ENCODE results near the gene PARS2. TPM values are rescaled to one million over a fixed set of nuclear protein-coding genes. Genes with fewer than 3 reads are reported as not detected.
A peak's percentile ranks its signal among the peaks of the same experiment; 100 is the strongest.

The PARS2 gene
- total and polyA plus RNA-seq, 2 of the 4 experiments (the other 2 are of a cell fraction) = 3.4 to 6.3 TPM

DNA sequence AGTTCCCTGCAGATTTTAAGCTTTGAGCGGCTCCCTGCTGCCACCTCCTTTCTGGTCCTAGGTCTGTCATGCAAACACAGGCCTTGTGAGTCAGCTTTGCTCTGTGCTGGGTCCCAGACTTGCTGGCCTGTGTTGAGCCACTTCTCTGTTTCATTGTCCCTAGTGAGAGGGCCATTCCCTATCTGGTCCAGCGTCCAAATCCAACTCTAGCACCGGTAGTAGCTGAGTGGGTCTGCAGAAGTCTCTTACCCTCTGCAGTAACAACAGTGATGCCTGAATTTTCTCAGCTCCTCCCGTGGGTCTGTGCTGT lies 31.0 kb upstream of the PARS2 start:
- no peak overlapping the region for H3K4ac ChIP-seq (ENCODE audit: low read depth, low read length)

More for the DNA sequence above, 31.0 kb upstream of the PARS2 start:
- H3K56ac ChIP-seq (ENCODE audit: extremely low read depth, insufficient read depth, low read length) = no peak overlapping the region
- H2AFZ ChIP-seq (replicated peaks; ENCODE audit: low read length, poor library complexity) = no peak overlapping the region
- H4K91ac ChIP-seq (ENCODE audit: insufficient read depth, low read depth, low read length) = no peak overlapping the region
- H3K79me1 ChIP-seq (ENCODE audit: low read depth in 1 of 2, low read length in 2 of 2) = no peaks in the 10 kb centered on the region
- in situ Hi-C loops (cut with MboI; ENCODE audit: low sequenced_read_pairs) (loop anchor here (25.0 kb wide), 1 partner anchor 933 kb away; no protein-coding TSS in a partner anchor), intact Hi-C loops (cut with micrococcal nuclease) (no loop called here), dilution Hi-C loops (cut with HindIII; ENCODE audit: low sequenced_read_pairs, unreplicated experiment) (no loop called here)
- CTCF ChIA-PET = no interaction called here
- H3K23ac ChIP-seq (ENCODE audit: low read depth, low read length) = no peak overlapping the region
- no peaks in the 10 kb centered on the region for H3K4me1 ChIP-seq (ENCODE audit: control insufficient read depth, insufficient read depth, low read length)
- H3K9me1 ChIP-seq (ENCODE audit: insufficient read depth, low read length) = 0 out of 2 replicates have a peak, but pooled peaks cover 2% of the 10 kb centered on the region
- no peak overlapping the region for H3K14ac ChIP-seq (replicated peaks; ENCODE audit: low read depth, low read length)
- POLR2A ChIA-PET (ENCODE audit: unreplicated experiment) = no interaction called here
- no peak overlapping the region for H3K27ac ChIP-seq (ENCODE audit: insufficient read depth, low read length)
- H3K4me2 ChIP-seq (ENCODE audit: low read depth, low read length) = no peak overlapping the region
- no peak overlapping the region for H2BK5ac ChIP-seq (ENCODE audit: low read depth, low read length, poor library complexity, severe bottlenecking)
- no peak overlapping the region for H4K5ac ChIP-seq (ENCODE audit: low read depth, low read length)
- H3K36me3 ChIP-seq (ENCODE audit: control insufficient read depth, insufficient read depth, low read length) = no peaks in the 10 kb centered on the region
- no peak overlapping the region for H2BK15ac ChIP-seq (ENCODE audit: low read depth, low read length)
- H2BK20ac ChIP-seq (ENCODE audit: low read depth, low read length) = no peak overlapping the region
- H3K9ac ChIP-seq (ENCODE audit: low read depth, low read length) = no peak overlapping the region
- WGBS, 2 experiments (ENCODE audit: extremely low coverage in 2 of 2, insufficient read length in 1 of 2) = no CpG with 5 or more reads among the region's 4 CpGs
- no peak overlapping the region for H4K8ac ChIP-seq (ENCODE audit: low read depth in 2 of 2, low read length in 2 of 2)
- peaks cover 43% of the 10 kb centered on the region for H3K27me3 ChIP-seq (ENCODE audit: control insufficient read depth, insufficient read depth, low read length)
- no peak for DNase-seq
- no peak overlapping the region for H2BK120ac ChIP-seq (ENCODE audit: low read depth, low read length)
- ATAC-seq (ENCODE audit: low read depth) = peak; percentile 57; the same call in 1 of the 2 replicates
- H3K4me3 ChIP-seq (ENCODE audit: insufficient read depth, low read depth, low read length) = no peak overlapping the region
- H4K20me1 ChIP-seq (ENCODE audit: insufficient read depth, low read length) = no peaks in the 10 kb centered on the region
- no peak overlapping the region for H2AK9ac ChIP-seq (replicated peaks; ENCODE audit: low read depth, low read length, poor library complexity)
- no peak overlapping the region for H3K18ac ChIP-seq (ENCODE audit: low read depth, low read length)
- TF ChIP-seq BHLHE40 (IDR thresholded peaks at IDR 0.05; ENCODE audit: low read depth, low read length) = no peak
- no peak for TF ChIP-seq CEBPB (IDR thresholded peaks at IDR 0.05; ENCODE audit: low read depth, low read length)
- TF ChIP-seq FOS (IDR thresholded peaks at IDR 0.05; ENCODE audit: low read depth, low read length) = no peak
- no peak for TF ChIP-seq SMC3 (IDR thresholded peaks at IDR 0.05; ENCODE audit: low read depth, low read length)
- TF ChIP-seq, protein P1, sequence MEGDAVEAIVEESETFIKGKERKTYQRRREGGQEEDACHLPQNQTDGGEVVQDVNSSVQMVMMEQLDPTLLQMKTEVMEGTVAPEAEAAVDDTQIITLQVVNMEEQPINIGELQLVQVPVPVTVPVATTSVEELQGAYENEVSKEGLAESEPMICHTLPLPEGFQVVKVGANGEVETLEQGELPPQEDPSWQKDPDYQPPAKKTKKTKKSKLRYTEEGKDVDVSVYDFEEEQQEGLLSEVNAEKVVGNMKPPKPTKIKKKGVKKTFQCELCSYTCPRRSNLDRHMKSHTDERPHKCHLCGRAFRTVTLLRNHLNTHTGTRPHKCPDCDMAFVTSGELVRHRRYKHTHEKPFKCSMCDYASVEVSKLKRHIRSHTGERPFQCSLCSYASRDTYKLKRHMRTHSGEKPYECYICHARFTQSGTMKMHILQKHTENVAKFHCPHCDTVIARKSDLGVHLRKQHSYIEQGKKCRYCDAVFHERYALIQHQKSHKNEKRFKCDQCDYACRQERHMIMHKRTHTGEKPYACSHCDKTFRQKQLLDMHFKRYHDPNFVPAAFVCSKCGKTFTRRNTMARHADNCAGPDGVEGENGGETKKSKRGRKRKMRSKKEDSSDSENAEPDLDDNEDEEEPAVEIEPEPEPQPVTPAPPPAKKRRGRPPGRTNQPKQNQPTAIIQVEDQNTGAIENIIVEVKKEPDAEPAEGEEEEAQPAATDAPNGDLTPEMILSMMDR (conservative IDR thresholded peaks at IDR 0.05; ENCODE audit: low read depth, low read length) = no peak
- no peak for TF ChIP-seq NFE2L2 (IDR thresholded peaks at IDR 0.05; ENCODE audit: low read depth, low read length)
- no peak for TF ChIP-seq RFX5 (IDR thresholded peaks at IDR 0.05; ENCODE audit: low read depth, low read length)
- TF ChIP-seq, protein P2, sequence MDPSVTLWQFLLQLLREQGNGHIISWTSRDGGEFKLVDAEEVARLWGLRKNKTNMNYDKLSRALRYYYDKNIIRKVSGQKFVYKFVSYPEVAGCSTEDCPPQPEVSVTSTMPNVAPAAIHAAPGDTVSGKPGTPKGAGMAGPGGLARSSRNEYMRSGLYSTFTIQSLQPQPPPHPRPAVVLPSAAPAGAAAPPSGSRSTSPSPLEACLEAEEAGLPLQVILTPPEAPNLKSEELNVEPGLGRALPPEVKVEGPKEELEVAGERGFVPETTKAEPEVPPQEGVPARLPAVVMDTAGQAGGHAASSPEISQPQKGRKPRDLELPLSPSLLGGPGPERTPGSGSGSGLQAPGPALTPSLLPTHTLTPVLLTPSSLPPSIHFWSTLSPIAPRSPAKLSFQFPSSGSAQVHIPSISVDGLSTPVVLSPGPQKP (IDR thresholded peaks at IDR 0.05; ENCODE audit: borderline replicate concordance, low read depth, low read length) = no peak
- no peak for TF ChIP-seq MAFK (IDR thresholded peaks at IDR 0.05; ENCODE audit: low read depth, low read length)
- no peak for TF ChIP-seq MAZ (IDR thresholded peaks at IDR 0.05; ENCODE audit: borderline replicate concordance, low read depth, low read length)
- no peak for TF ChIP-seq POLR2A (IDR thresholded peaks at IDR 0.05; ENCODE audit: low read depth, low read length)
- no peak for TF ChIP-seq RCOR1 (IDR thresholded peaks at IDR 0.05; ENCODE audit: insufficient replicate concordance, low read length)
- TF ChIP-seq RAD21 (IDR thresholded peaks at IDR 0.05; ENCODE audit: low read length) = no peak
- TF ChIP-seq, protein P3, sequence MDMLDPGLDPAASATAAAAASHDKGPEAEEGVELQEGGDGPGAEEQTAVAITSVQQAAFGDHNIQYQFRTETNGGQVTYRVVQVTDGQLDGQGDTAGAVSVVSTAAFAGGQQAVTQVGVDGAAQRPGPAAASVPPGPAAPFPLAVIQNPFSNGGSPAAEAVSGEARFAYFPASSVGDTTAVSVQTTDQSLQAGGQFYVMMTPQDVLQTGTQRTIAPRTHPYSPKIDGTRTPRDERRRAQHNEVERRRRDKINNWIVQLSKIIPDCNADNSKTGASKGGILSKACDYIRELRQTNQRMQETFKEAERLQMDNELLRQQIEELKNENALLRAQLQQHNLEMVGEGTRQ (IDR thresholded peaks at IDR 0.05; ENCODE audit: low read depth, low read length) = no peak
- TF ChIP-seq CHD1 (IDR thresholded peaks at IDR 0.05; ENCODE audit: low read depth, low read length) = no peak
- TF ChIP-seq MXI1 (IDR thresholded peaks at IDR 0.05; ENCODE audit: borderline replicate concordance, low read depth, low read length) = no peak
- H2AK5ac ChIP-seq (ENCODE audit: low read depth, low read length) = no peak overlapping the region
- peaks cover 3% of the 10 kb centered on the region for H3K9me3 ChIP-seq (ENCODE audit: control insufficient read depth, insufficient read depth, low read length)
- no TSS peak for BruUV-seq (replicated peaks)
